ENCODE measurements around the gene CPNE1.

The CPNE1 gene

DNA sequence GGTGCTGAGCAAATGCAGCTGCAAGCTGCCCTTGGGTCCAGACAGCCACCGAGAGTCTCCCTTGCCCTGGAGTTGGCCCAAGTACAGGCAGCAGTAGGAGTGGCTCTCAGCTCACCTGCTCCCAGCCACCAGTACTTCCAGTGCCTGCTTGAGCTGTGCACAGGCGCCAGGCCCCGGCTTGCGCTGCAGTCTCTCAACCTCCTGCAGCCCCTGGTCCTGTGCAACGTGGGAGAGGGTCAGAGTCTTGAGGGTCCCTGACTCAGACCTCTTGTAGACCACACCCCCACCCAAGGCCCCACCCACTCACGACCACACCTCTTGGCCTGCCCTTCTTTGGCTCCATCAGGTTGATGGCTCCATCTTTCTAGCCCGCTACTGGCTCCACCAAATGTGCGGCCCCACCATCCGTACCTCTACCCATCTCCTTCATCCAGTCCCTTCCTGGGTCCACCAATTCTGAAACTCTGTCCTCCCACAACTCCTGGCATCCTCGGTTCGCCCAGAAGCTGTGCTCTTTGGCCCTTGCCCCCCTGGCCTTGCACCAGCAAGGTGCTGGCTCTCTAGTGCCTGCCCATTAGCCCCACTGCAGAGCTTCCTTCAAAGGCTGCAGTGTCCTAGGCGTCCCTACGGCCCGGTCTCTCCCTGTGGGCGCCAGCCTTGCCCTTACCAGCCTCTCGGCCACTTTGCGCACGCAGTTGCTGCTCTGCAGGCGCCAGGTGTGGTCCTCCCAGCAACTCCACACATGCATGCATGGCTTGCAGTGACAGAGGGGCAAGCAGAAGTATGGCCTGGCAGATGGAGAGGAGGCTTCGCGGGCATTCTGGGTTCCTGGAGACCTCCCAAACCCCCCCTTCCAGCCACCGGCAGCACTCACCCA, 65.6 kb downstream of the CPNE1 start:
- no peak for DNase-seq

DNA sequence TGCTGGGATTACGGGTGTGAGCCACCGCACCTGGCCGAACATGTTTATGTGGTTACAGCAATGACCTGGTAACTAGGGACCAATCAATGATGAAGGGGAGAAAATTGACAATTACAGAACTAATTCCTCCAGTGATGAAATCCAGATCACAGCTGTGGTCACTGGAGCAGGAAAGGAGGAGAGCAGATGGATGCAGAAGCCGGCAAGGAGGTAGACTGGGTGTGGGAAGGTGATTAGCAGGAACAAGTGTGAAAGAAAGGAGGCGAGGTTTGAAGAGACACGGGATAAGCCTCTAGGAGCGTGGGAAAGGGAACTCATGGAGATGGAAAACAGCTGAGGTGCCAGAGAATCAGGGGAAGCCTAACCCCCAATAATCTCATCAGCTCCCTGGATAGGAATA, 66.2 kb downstream of the CPNE1 start:
- no peak for DNase-seq

DNA sequence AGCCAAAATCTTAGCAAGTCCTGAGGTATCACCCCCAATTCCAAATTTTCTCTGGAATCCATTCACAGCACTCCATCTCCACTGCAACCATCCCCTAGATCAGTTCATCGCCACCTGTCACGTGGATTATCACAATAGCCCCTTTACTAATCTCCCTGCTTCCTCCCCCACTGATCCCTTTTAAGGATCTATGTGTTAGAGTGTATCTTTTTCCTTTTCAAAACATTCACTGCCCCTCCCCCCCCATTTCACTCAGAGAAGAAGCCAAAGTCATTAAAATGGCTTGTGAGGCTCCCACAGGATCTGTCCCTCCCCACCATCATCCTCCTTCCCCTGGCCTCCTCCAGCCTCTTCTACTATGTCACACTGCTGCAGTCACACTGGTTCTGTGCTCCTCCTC, 67.5 kb downstream of the CPNE1 start:
- DNase-seq: no peak

DNA sequence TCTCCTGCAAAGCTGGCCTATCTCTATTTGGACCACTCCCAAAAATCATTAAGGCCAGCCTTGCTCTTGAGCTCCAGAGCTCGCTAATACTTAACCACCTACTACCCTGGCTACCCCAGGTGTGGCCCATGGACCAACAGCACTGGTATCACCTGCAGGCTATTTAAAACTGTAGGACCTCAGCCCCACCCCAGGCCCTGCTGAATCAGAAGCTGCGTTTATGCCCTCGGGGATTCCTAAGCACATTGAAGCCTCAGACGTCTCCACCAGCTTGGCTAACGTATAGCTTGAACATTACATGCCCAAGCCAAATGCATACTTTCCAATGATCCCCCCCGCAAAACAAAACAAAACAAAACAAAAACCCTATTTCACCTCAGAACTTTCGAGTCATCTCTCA, 68.8 kb downstream of the CPNE1 start:
- DNase-seq: no peak

DNA sequence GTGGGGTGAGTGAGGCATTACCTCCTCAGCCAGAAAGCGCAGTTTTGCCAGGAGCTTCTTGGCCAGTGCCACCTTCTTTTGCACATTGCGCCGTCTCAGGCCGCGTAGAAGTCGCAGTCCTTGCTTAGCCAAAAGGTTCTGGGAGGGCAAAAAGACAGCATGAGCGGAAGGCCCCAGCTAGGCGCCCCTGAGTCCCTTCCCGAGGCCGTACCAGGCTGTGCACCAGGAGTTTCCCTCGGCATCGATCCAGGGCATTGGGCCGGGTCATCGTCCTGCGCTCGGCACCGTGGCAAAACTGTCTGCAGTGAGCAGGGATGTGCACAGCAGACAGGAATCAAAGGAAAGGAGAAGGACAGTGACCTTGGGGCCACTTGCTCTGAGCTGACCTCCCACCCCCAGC, 69.2 kb downstream of the CPNE1 start:
- no peak for DNase-seq

DNA sequence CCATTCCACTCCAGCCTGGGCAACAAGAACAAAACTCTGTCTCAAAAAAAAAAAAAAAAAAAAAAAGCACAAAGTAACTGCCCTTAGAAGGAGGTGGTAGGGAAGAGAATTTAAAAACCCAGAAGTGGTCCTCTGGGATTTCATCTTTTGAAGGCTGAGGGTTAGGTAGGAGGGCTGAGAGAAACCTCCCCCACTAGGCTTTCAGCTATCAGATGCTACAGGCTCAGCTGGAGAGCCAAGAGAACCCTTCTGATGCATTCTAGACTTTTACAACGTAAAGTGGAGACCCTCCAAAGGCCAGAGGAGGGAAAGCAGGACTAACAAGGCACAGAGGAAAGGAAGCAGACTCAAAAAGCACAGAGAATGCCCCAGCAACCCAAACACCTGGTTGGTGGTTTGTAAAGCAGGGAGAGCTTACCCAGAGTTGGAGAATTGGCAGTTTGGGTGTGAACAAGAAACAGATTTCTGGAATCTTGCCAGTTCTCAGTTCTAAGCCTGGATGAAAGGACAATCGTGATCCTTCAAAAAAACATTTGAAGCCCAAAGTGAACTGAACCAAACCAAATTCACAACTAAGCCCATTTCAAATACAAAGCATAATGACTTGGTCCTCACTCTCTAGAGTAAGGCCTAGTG, 72.2 kb downstream of the CPNE1 start:
- no peak for DNase-seq

DNA sequence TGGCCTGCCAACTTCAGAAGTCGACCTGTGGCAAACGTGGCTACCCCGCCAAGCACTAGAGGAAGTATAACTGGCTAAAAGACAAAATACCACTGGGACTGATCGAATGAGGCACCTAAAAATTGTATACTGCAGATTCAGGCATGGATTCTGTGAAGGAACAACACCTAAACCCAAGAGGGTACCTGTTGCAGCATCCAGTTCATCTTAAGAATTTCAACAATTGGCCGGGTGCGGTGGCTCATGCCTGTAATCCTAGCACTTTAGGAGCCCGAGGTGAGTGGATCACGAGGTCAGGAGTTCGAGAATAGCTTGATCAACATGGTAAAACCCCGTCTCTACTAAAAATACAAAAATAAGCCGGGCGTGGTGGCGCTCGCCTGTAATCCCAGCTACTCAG, 76.3 kb downstream of the CPNE1 start:
- DNase-seq: no peak

DNA sequence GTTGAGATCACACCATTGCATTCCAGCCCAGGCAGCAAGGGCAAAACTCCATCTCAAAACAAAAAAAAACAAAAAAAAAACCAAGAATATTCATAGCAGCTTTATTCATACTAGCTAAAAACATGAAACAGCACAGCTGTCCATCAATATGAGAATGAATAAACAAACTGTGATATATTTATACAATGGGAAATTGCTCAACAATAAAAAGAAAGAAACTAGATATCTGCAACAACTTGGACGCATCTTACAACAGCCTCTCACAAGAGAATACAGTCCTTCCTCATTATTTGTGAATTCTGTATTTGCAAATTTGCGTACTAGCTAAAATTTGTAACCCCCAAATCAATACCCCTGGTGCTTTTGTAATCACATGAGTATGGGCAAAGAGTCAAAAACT, 77.3 kb downstream of the CPNE1 start:
- DNase-seq: no peak

DNA sequence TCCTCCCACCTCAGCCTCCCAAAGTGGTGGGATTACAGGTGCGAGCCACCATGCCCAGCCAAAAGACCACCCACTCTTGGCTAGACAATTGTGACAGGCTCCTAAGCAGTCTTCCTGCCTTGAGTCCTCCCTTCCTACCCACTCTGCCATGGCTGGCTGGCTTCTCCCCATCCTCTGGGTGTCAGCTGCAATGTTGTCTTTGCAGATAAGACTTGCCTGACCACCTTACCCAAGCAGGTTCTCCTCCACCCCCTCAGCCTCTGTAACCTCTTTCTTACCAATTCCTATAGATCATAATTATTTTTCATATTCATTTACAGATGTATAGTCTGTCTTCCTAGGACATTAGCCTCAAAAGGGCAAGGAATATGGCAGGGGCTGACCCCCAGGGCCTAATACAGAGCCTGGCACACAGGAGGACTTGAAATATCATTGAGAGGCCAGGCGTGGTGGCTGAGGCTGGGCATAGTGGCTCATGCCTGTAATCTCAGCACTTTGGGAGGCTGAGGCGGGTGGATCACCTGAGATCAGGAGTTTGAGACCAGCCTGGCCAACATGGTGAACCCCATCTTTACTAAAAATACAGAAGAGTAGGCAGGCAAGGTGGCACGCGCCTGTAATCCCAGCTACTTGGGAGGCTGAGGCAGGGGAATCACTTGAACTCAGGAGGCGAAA, 77.8 kb downstream of the CPNE1 start:
- DNase-seq: no peak

DNA sequence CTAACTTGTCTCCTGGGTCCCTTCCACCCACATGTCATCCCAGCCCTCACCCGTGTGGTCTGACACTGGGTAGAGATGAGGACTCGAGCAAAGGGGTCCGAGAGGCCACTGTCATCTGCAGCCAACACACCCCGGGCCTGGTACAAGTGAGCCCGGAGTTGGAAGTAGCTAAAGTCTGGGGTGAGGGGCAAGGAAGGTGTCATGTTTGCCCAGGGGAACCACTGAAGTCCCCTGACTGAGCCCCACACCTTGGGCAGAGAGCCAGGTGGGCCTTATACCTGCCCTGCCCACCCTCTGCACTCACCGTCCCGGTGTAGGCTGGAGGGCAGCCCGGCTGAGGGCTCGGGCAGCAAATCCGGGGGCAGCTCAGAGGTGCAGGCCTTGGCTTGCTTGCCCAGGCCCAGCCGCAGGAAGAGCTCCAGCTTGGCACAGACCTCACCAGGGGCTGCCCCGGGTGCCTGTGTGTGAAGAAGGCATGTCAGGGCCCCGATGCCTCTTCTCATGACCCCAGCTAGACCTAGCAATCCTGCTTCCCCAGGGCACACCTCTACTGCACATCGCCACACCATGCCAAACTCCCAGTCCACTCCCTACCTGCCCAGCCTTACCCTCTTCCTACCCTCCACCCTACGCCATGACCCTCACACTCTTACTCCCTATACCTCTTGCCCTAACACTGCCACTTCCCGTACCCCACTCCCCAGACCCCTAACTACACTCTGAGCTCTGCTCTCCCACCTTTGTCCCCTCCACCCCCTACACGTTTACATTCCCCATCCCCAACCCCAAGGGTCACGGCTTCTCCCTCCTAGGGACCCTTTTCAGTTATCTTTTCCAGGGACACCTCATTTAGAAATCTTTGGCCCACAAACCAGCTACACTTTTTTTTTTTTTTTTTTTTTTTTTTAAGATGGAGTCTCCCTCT, 80.8 kb downstream of the CPNE1 start:
- DNase-seq: no peak

DNA sequence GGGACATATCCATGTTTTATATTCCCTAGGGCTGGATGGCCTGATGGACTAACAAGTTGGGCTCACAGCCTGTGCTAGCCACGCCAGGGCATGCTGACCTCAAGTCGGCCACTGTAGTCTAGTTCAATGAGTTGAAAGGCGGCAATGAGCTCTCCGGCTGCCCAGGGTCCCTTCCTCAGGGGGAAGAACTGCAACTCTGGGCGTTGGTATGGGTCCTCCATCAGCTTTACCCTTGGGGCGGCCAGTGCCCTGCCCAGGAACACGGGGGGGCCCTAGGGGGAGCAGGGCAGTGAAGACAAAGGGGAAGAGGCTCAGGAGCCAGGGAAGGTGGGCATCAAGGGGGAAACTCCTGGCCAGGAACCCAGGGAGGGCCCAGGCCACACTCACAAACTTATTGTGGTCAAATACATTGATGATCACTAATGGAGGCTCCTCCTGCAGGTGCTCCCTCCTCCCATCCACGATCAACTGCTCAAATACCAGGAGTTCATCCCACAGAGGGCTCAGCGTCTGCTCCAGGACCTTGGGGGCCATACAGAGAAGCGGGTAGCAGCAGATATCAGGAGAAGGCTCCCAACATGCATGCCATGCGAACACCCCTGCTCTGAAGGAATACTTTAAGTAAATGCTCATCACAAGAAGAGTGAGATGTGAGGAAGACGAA, 81.8 kb downstream of the CPNE1 start:
- DNase-seq: no peak

DNA sequence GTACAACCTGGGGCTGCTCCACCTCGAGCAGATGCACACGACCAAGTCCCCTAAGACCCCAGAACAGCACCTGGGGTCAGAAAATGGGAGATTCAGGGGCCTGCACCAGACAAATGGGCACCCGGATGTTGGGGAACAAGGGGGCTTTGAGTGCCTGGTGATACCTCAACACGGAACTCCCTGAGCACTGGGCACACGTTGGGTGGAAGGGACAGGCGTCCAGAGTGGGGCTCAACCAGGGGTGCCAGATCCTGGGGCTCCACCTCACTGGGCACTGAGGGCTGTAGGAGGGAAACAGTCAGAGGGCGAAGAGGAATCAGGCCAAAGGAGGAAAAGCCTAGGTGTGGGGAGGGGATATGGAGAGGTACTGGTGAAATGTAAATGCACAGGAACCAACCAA, 82.6 kb downstream of the CPNE1 start:
- DNase-seq: no peak

DNA sequence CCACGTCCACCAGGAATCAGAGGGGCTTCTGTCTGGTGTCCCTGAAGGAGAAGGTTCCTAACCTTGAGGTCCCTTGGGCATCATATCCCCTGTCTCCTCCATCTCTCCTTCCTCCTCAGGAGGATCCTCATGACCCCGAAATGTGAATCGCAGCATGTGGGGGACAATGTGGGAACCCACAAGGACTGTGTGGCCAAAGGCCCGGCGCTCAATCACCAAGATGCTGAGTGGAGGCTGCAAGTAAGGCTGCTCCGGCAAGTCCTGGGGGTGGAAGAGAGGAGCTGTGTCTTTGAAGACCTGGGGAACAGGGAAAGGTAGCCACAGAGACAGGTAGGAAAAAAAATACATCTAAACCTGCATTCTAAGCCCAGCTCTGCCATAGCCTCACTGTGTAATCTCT, 85.5 kb downstream of the CPNE1 start:
- no peak for DNase-seq

DNA sequence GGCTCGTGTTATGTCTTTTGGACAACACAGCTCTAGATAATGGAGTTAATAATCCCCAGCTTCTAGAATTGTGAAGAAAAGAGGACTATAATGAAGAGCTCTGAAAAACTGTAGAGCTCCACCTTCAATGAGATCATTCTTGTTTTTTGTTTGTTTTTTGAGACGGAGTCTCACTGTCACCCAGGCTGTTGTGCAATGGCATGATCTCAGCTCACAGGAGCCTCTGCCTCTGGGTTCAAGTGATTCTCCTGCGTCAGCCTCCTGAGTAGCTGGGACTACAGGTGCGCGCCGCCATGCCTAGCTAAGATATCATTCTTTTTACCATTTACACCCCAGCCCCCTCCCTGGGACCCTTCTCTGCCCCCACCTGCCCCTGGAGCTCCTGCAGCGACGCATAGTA, 86.2 kb downstream of the CPNE1 start:
- no peak for DNase-seq

DNA sequence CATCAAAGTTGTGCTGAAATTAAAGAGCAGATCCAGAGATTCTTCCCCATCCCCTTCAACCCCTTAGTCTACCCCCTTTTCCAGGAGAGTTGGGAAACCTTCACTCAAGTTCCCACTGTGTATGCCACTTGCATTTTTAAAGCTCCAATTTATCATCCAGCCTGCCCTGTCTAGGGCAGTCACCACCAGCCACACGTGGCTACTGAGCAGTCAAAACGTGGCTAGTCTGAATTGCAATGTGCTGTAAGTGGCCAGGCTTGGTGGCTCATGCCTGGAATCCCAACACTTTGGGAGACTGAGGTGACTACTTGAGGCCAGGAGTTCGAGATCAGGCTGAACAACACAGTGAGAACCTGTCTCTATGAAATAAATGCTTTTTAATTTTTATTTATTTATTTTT, 87.9 kb downstream of the CPNE1 start:
- DNase-seq: no peak
